Lower leg skin (tissue), 3 donors: Measurements from ENCODE around the gene REEP3.

ENCODE experiments used
- CTCF ChIP-seq, 3 donors: fragments of 450-650 bp; IDR thresholded peaks; one replicate each; pipeline ENCODE4 v1.5.1; 2016; ENCODE audit warnings: antibody characterized with exemption in 3 of 3, mild to moderate bottlenecking in 3 of 3, moderate library complexity in 2 of 3
- POLR2A ChIP-seq, 2 donors: fragments of 450-650 bp; IDR thresholded peaks; one replicate each; pipeline ENCODE4 v1.6.1; 2016 to 2017; ENCODE audit warnings: antibody characterized with exemption in 2 of 2, mild to moderate bottlenecking in 1 of 2, moderate library complexity in 1 of 2

GRCh38 chr10:63593576-63593975 lies 72.4 kb downstream of the REEP3 start:
- no peak for TF ChIP-seq POLR2A (IDR thresholded peaks at IDR 0.05)
- no peak for TF ChIP-seq CTCF (IDR thresholded peaks at IDR 0.05)
